Cardiac muscle cell (in vitro differentiated cells and primary cell): ENCODE data around the gene HEBP1. TPM values are rescaled to one million over a fixed set of nuclear protein-coding genes. Genes with fewer than 3 reads are reported as not detected.

Experiments used
- DNase-seq, 2 donors: peaks; one replicate each; pipeline versions ENCODE4 v3.0.0 to v3.0.0-alpha.2; 2010 to 2017; ENCODE audit warnings: low read depth in 1 of 2, low spot score in 1 of 2
- H3K27ac ChIP-seq: fragments of 200-600 bp; sonication (generic); 2 replicates; pipeline ENCODE4 v1.5.1; 2016
- H3K27me3 ChIP-seq: fragments of 200-600 bp; sonication (generic); 2 replicates; pipeline ENCODE4 v1.6.0; 2016; ENCODE audit warnings: control low read depth
- H3K36me3 ChIP-seq: fragments of 200-600 bp; sonication (generic); 2 replicates; pipeline ENCODE4 v1.5.1; 2016; ENCODE audit warnings: control low read depth
- H3K4me1 ChIP-seq: fragments of 200-600 bp; sonication (generic); 2 replicates; pipeline ENCODE4 v1.8.1; 2017; ENCODE audit warnings: low read depth, mild to moderate bottlenecking, mixed run types
- H3K4me3 ChIP-seq: fragments of 200-600 bp; sonication (generic); 2 replicates; pipeline ENCODE4 v1.5.1; 2016; ENCODE audit warnings: mild to moderate bottlenecking
- H3K9me3 ChIP-seq: fragments of 200-600 bp; sonication (generic); 2 replicates; pipeline ENCODE4 v1.5.1; 2017; ENCODE audit warnings: low read depth, mild to moderate bottlenecking, control low read depth
- polyA plus RNA-seq: library from polyadenylated mRNA; unstranded; fragments of >200 nt; fragmentation: Nextera tagmentation; extraction: Ambion mirVana; gene quantifications from 2 replicates; pipeline ENCODE4 v1.2.1, GENCODE V29; 2016
- total RNA-seq: library from RNA; depleted of rRNA; stranded (reverse); fragments of >200 nt; gene quantifications from 2 replicates; pipeline ENCODE4 v1.2.3, GENCODE V29; 2016
- TF ChIP-seq, protein P1 (sequence below): IDR thresholded peaks from 2 replicates; pipeline ENCODE4 v1.5.1; 2012; ENCODE audit warnings: low read depth, mild to moderate bottlenecking, low read length

HEBP1 gene
- total and polyA plus RNA-seq, 2 experiments from 2014 or later = 31.2 to 44.1 TPM

DNA sequence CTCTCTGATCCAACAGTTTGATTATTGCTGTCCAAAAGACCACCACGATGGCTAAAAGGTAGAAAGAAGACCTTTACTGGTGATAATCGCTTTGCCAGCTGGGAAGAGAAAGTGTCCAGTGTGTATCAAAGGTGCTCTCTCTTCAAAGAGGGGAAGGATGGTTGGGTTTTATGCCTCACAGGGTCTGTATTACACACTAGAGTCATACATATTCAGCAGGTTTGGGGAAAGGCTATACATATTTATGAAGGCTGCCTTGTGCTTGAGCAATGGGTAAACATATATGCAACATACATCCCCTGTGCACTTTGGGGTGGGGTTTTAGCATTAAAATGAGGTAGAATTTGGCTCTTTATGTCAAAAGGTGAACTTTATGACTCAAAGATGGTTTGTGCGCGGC lies 66.3 kb downstream of the HEBP1 start:
- TF ChIP-seq, protein P1, sequence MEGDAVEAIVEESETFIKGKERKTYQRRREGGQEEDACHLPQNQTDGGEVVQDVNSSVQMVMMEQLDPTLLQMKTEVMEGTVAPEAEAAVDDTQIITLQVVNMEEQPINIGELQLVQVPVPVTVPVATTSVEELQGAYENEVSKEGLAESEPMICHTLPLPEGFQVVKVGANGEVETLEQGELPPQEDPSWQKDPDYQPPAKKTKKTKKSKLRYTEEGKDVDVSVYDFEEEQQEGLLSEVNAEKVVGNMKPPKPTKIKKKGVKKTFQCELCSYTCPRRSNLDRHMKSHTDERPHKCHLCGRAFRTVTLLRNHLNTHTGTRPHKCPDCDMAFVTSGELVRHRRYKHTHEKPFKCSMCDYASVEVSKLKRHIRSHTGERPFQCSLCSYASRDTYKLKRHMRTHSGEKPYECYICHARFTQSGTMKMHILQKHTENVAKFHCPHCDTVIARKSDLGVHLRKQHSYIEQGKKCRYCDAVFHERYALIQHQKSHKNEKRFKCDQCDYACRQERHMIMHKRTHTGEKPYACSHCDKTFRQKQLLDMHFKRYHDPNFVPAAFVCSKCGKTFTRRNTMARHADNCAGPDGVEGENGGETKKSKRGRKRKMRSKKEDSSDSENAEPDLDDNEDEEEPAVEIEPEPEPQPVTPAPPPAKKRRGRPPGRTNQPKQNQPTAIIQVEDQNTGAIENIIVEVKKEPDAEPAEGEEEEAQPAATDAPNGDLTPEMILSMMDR = no peak
- DNase-seq = no peak
- Histone ChIP-seq H3K4me1 (peaks cover 3% of the 10 kb centered on the region), H3K27ac (no peak overlapping the region), H3K9me3 (no peaks in the 10 kb centered on the region), H3K27me3 (no peaks in the 10 kb centered on the region), H3K4me3 (no peak overlapping the region), H3K36me3 (no peaks in the 10 kb centered on the region)

DNA sequence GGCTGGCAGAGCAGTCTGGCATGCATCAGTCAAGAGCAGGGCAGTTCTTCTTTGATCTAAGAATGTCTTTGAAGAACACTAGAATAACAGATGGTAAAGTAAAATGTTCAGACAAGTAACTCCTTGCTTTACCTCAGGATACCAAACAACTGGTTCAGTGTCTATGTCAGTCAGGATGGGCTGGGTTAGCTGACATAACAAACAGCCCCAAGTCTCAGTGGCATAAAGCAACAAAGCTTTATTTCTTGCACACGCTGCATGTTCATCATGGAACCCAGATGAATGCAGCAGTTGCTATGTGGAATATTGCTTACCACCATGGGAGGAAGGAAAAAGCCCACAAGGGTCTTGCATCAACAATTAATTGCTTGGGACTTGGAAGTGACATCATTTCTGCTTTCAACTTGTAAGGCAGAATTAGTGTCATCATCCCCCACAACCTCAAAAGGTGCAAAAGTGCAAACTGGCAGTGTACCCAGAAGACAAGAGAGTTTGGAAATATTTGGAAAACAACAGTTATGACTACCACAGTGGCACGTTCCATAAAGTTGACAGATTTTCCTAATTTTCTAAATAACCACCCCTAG lies 69.3 kb downstream of the HEBP1 start:
- H3K27me3 ChIP-seq = no peaks in the 10 kb centered on the region
- no peaks in the 10 kb centered on the region for H3K9me3 ChIP-seq
- no peak overlapping the region for H3K4me3 ChIP-seq
- peak overlapping the region; percentile 34 for H3K27ac ChIP-seq
- no peaks in the 10 kb centered on the region for H3K36me3 ChIP-seq
- H3K4me1 ChIP-seq = peaks cover 3% of the 10 kb centered on the region
- no peak for DNase-seq
- TF ChIP-seq, protein P1 = no peak

DNA sequence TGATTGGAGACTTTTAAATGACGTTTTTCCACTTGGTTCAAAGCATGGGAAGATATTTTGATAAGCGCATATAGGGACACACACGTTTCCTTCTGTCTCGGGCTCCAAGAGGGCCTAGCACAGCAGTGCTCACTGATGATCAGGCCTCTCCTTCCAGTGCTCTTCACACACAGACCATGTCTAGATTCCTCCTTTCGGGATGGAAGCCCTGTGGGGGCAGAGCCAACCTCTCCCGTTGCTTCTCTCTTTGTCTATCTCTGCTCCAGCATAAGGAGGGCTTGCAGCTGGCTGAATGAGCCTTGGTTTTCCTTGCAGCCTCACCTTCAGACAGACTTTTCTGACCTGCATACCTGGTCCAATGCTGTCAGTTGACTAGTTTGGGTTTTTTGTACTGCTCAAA lies 70.4 kb downstream of the HEBP1 start:
- Histone ChIP-seq H3K36me3 (no peaks in the 10 kb centered on the region), H3K9me3 (no peaks in the 10 kb centered on the region), H3K4me3 (no peak overlapping the region), H3K27me3 (no peaks in the 10 kb centered on the region), H3K4me1 (peaks cover 3% of the 10 kb centered on the region), H3K27ac (peak overlapping the region; percentile 34)
- TF ChIP-seq, protein P1 = no peak
- no peak for DNase-seq

DNA sequence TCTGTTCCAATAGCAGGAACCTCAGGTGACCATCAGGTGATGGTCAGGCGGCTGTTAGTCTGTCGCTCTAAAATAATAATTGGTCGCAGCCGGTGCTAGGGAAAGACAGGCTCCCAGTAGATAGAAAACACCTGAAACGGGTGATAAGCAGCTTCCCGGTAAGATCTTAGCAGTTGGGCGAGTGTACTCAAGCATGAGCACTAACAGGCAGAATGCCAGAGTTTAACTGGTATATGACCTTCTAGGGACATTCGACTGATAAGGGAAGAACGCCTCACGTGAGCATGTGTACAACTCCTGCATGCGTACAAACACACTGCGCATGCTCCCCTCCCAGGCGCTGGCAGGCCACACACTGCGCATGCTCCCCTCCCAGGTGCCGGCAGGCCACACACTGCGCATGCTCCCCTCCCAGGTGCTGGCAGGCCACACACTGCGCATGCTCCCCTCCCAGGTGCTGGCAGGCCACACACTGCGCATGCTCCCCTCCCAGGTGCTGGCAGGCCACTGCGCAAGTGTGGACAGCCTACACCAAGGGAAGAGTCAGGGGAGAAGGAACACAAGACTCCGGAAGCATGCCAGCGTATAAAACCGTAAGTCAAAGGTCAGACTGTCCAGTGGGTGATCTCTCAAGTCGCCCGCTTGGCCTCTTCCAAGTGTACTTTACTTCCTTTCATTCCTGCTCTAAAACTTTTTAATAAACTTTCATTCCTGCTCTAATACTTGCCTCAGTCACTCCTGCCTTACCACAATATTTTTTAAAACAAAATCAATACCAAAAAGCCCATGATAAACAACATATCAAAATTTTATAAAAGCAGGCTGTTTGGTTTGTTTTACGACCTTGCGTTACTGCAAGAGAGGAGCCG lies 72.6 kb downstream of the HEBP1 start:
- peak; percentile 83 to 90 for DNase-seq
- Histone ChIP-seq H3K27me3 (no peaks in the 10 kb centered on the region), H3K36me3 (no peaks in the 10 kb centered on the region), H3K27ac (peak overlapping the region; percentile 80), H3K4me1 (peaks cover 3% of the 10 kb centered on the region), H3K4me3 (peak overlapping the region; percentile 18), H3K9me3 (no peaks in the 10 kb centered on the region)
- TF ChIP-seq, protein P1 = no peak

DNA sequence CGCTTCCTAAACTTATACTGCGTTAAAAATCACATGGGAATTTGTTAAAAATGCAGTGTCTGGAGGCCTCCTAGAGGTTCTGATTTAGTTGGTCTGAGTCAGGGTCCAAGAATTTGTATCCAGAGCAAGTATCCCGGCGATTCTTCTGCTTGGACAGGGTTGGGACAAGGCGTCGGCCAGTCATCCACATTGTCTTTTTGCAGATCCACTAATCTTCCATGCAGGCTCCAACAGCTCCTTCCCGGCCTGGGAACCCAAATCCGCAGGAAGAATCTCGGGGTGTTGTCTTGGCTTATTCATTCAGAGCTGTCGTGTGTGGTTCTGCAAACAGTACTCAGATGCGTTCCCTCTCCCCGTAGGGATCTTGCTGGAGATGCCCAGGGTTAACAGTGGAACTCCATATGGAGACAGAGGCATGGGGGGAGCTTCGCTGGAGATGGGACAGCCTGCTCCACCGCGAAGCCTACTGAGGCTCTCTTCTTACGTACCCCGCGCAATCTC lies 73.4 kb downstream of the HEBP1 start:
- no peaks in the 10 kb centered on the region for H3K27me3 ChIP-seq
- H3K4me1 ChIP-seq = peaks cover 3% of the 10 kb centered on the region
- no peaks in the 10 kb centered on the region for H3K36me3 ChIP-seq
- DNase-seq = peak in 1 of 2 donors; percentile 47
- peak overlapping the region; percentile 80 for H3K27ac ChIP-seq
- no peaks in the 10 kb centered on the region for H3K9me3 ChIP-seq
- H3K4me3 ChIP-seq = no peak overlapping the region
- TF ChIP-seq, protein P1 = no peak
